ENCODE results near the gene ELOB. TPM values are rescaled to one million over a fixed set of nuclear protein-coding genes. Genes with fewer than 3 reads are reported as not detected.

The ELOB gene
- total and polyA plus RNA-seq, 8 donors = 133 to 224 (median 197) TPM

DNA sequence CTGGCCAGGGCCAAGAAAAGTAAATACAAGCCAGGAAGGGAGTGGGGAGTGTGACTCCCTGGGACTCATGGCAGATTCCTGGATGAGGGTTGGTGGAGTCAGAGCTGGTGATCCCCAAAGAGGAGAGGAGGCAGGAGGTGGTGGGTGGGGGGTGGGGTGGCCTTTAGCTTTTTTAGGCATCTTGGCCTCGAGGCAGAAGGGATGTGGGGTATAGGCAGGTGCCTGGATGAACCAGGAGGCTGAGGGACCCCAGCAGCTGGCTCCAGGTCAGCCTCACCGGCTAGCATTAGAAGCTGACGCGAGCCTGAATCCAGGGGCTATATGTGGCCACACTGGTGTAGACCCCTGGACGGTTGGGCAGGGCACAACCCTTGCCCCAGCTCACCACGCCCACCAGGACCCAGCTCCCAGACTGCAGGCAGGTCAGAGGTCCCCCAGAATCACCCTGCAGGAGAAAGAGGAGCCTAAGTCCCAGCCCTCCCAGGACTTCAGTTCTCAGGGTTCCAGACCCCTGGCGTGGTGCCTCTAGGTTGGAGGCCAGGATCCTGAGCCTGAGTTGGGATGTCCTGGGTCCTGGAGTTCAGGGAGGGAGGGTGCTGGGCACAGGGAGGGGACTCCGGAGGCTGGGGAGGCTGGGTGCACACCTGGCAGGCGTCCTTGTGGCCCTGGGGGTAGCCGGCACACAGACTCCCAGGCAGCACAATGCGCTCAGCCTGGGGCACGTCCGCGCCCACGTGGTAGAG lies 7.4 kb upstream of the ELOB start:
- H3K36me3 ChIP-seq = no peaks in the 10 kb centered on the region
- no peak for TF ChIP-seq CTCF (IDR thresholded peaks at IDR 0.05)
- H3K4me1 ChIP-seq = peaks cover 6 to 13% of the 10 kb centered on the region in 2 donors
- intact Hi-C loops (cut with DNase I) = no loop called here
- no peak overlapping the region for H3K27ac ChIP-seq
- H3K27me3 ChIP-seq = peaks cover 27 to 58% of the 10 kb centered on the region in 2 donors
- H3K4me3 ChIP-seq = peak overlapping the region in 1 of 2 donors; percentile 31
- no peak for ATAC-seq
- H3K9me3 ChIP-seq = no peaks in the 10 kb centered on the region
- peak in 1 of 4 donors; percentile 22 for DNase-seq

- Histone ChIP-seq H3K4me1 (peaks cover 6 to 14% of the 10 kb centered on the region in 2 donors), H3K27ac (no peak overlapping the region), H3K4me3 (no peak overlapping the region), H3K9me3 (no peaks in the 10 kb centered on the region), H3K36me3 (no peaks in the 10 kb centered on the region), H3K27me3 (peaks cover 24 to 52% of the 10 kb centered on the region in 2 donors)
- intact Hi-C loops (cut with DNase I) = no loop called here
- DNase-seq (no peak), ATAC-seq (no peak)
- TF ChIP-seq CTCF (IDR thresholded peaks at IDR 0.05) = no peak
These were observed 6.7 kb upstream of the ELOB start for GRCh38 chr16:2783581-2784357.

- ATAC-seq (no peak), DNase-seq (no peak)
- no peak overlapping the region for H3K4me3 ChIP-seq
- H3K27ac ChIP-seq = no peak overlapping the region
- intact Hi-C loops (cut with DNase I) = no loop called here
- peaks cover 13 to 23% of the 10 kb centered on the region in 2 donors for H3K4me1 ChIP-seq
- no peaks in the 10 kb centered on the region for H3K36me3 ChIP-seq
- H3K9me3 ChIP-seq = no peaks in the 10 kb centered on the region
- no peak for TF ChIP-seq CTCF (IDR thresholded peaks at IDR 0.05)
- H3K27me3 ChIP-seq = peaks cover 21 to 42% of the 10 kb centered on the region in 2 donors
These were observed 5.7 kb upstream of the ELOB start for GRCh38 chr16:2782583-2783351.

GRCh38 chr16:2779978-2780898 lies 3.2 kb upstream of the ELOB start:
- intact Hi-C loops (cut with DNase I) = no loop called here
- peaks cover 8 to 20% of the 10 kb centered on the region in 2 donors for H3K27me3 ChIP-seq
- DNase-seq = peak in 1 of 4 donors; percentile 7
- H3K4me3 ChIP-seq = no peak overlapping the region
- H3K4me1 ChIP-seq = peaks cover 23 to 29% of the 10 kb centered on the region in 2 donors
- peaks cover 0 to 3% of the 10 kb centered on the region in 2 donors for H3K36me3 ChIP-seq
- ATAC-seq = no peak
- H3K9me3 ChIP-seq = no peaks in the 10 kb centered on the region
- TF ChIP-seq CTCF (IDR thresholded peaks at IDR 0.05) = no peak
- H3K27ac ChIP-seq = no peak overlapping the region
